K562 (cell line): ENCODE results near the gene ASCC3. TPM values are rescaled to one million over a fixed set of nuclear protein-coding genes. Genes with fewer than 3 reads are reported as not detected.

Source experiments
- MEIS2 ChIP-seq: fragments of 450-650 bp; IDR thresholded peaks from 2 replicates; pipeline ENCODE4 v1.6.1; 2014; ENCODE audit warnings: mild to moderate bottlenecking; ENCODE audit not compliant: partially characterized antibody
- PML ChIP-seq: IDR thresholded peaks from 2 replicates; pipeline ENCODE4 v1.6.1; 2012; ENCODE audit warnings: low read length, inconsistent platforms
- polyA plus RNA-seq, 8 experiments: library from polyadenylated mRNA; depleted of rRNA in 4 of 8; stranded (reverse) in 5 of 8; unstranded in 3 of 8; fragments of >200 nt; fragmentation: Nextera tagmentation in 2 of 8; fragmentation: Illumina TruSeq in 1 of 8; extraction: Ambion mirVana in 2 of 8; extraction: Trizol in 1 of 8; gene quantifications; 2 replicates each; pipeline versions ENCODE4 v1.2.1 to v1.2.3, GENCODE V29; 2011 to 2014; ENCODE audit warnings: inconsistent platforms in 1 of 8, missing spikeins in 1 of 8
- total RNA-seq, 7 experiments: library from RNA; depleted of rRNA in 6 of 7; stranded (reverse); fragments of >200 nt in 6 of 7; fragmentation: Illumina TruSeq in 2 of 7; extraction: Trizol in 2 of 7; gene quantifications; 2 replicates each; pipeline versions ENCODE4 v1.2.1 to v1.2.3, GENCODE V29; 2011 to 2021; ENCODE audit warnings: low replicate concordance in 1 of 7
- TF ChIP-seq, protein P1 (sequence below), 2 experiments: fragments of 450-650 bp; formaldehyde crosslinking in 1 of 2; IDR thresholded peaks; 2 replicates each; pipeline versions ENCODE4 v1.4.0 to v1.6.1; 2014 to 2020; ENCODE audit warnings: mild to moderate bottlenecking in 2 of 2, borderline replicate concordance in 1 of 2, low read depth in 1 of 2
- TF ChIP-seq, protein P2 (sequence below): fragments of 250-450 bp; sonication (Bioruptor Pico); IDR thresholded peaks from 2 replicates; pipeline ENCODE4 v1.5.0; 2020; ENCODE audit warnings: mild to moderate bottlenecking, borderline replicate concordance
- TF ChIP-seq, protein P3 (sequence below): fragments of 200-600 bp; sonication (generic); IDR thresholded peaks from one replicate; pipeline ENCODE4 v1.6.1; 2012; ENCODE audit warnings: mild to moderate bottlenecking, low read depth, low read length, inconsistent platforms

The ASCC3 gene
- total and polyA plus RNA-seq, 9 of the 15 experiments (the other 6 are each of a cell fraction or from before 2014, with no cell fraction given) = 16.1 to 56.1 (median 33.9) TPM

DNA sequence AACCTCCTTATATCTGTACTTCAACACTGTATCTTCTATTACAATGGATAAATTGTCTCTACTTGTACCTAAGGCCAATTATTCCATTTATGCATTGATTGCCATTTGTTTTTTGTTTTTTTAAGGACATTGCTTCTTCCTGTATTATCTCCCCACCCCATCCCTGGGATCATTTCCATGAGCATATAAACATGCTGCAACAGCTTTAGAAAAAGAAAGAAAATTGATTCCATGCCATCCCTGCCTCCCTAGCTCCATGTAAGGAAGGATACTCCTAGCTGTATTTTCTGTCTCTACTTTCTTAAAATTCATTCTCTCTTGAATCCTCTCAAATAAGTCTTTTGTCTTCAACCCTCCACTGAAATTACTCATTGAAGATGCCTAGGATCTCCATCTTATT is 314.6 kb downstream of the ASCC3 start (continued):
- TF ChIP-seq, protein P1, sequence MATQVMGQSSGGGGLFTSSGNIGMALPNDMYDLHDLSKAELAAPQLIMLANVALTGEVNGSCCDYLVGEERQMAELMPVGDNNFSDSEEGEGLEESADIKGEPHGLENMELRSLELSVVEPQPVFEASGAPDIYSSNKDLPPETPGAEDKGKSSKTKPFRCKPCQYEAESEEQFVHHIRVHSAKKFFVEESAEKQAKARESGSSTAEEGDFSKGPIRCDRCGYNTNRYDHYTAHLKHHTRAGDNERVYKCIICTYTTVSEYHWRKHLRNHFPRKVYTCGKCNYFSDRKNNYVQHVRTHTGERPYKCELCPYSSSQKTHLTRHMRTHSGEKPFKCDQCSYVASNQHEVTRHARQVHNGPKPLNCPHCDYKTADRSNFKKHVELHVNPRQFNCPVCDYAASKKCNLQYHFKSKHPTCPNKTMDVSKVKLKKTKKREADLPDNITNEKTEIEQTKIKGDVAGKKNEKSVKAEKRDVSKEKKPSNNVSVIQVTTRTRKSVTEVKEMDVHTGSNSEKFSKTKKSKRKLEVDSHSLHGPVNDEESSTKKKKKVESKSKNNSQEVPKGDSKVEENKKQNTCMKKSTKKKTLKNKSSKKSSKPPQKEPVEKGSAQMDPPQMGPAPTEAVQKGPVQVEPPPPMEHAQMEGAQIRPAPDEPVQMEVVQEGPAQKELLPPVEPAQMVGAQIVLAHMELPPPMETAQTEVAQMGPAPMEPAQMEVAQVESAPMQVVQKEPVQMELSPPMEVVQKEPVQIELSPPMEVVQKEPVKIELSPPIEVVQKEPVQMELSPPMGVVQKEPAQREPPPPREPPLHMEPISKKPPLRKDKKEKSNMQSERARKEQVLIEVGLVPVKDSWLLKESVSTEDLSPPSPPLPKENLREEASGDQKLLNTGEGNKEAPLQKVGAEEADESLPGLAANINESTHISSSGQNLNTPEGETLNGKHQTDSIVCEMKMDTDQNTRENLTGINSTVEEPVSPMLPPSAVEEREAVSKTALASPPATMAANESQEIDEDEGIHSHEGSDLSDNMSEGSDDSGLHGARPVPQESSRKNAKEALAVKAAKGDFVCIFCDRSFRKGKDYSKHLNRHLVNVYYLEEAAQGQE (IDR thresholded peaks at IDR 0.05; ENCODE audit: borderline replicate concordance) = no peak
- TF ChIP-seq, protein P1 (CRISPR knock-in tag; IDR thresholded peaks at IDR 0.05; ENCODE audit: low read depth) = no peak
- TF ChIP-seq, protein P2, sequence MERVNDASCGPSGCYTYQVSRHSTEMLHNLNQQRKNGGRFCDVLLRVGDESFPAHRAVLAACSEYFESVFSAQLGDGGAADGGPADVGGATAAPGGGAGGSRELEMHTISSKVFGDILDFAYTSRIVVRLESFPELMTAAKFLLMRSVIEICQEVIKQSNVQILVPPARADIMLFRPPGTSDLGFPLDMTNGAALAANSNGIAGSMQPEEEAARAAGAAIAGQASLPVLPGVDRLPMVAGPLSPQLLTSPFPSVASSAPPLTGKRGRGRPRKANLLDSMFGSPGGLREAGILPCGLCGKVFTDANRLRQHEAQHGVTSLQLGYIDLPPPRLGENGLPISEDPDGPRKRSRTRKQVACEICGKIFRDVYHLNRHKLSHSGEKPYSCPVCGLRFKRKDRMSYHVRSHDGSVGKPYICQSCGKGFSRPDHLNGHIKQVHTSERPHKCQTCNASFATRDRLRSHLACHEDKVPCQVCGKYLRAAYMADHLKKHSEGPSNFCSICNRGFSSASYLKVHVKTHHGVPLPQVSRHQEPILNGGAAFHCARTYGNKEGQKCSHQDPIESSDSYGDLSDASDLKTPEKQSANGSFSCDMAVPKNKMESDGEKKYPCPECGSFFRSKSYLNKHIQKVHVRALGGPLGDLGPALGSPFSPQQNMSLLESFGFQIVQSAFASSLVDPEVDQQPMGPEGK (CRISPR knock-in tag) = no peak
- TF ChIP-seq PML (no peak), MEIS2 (no peak)
- TF ChIP-seq, protein P3, sequence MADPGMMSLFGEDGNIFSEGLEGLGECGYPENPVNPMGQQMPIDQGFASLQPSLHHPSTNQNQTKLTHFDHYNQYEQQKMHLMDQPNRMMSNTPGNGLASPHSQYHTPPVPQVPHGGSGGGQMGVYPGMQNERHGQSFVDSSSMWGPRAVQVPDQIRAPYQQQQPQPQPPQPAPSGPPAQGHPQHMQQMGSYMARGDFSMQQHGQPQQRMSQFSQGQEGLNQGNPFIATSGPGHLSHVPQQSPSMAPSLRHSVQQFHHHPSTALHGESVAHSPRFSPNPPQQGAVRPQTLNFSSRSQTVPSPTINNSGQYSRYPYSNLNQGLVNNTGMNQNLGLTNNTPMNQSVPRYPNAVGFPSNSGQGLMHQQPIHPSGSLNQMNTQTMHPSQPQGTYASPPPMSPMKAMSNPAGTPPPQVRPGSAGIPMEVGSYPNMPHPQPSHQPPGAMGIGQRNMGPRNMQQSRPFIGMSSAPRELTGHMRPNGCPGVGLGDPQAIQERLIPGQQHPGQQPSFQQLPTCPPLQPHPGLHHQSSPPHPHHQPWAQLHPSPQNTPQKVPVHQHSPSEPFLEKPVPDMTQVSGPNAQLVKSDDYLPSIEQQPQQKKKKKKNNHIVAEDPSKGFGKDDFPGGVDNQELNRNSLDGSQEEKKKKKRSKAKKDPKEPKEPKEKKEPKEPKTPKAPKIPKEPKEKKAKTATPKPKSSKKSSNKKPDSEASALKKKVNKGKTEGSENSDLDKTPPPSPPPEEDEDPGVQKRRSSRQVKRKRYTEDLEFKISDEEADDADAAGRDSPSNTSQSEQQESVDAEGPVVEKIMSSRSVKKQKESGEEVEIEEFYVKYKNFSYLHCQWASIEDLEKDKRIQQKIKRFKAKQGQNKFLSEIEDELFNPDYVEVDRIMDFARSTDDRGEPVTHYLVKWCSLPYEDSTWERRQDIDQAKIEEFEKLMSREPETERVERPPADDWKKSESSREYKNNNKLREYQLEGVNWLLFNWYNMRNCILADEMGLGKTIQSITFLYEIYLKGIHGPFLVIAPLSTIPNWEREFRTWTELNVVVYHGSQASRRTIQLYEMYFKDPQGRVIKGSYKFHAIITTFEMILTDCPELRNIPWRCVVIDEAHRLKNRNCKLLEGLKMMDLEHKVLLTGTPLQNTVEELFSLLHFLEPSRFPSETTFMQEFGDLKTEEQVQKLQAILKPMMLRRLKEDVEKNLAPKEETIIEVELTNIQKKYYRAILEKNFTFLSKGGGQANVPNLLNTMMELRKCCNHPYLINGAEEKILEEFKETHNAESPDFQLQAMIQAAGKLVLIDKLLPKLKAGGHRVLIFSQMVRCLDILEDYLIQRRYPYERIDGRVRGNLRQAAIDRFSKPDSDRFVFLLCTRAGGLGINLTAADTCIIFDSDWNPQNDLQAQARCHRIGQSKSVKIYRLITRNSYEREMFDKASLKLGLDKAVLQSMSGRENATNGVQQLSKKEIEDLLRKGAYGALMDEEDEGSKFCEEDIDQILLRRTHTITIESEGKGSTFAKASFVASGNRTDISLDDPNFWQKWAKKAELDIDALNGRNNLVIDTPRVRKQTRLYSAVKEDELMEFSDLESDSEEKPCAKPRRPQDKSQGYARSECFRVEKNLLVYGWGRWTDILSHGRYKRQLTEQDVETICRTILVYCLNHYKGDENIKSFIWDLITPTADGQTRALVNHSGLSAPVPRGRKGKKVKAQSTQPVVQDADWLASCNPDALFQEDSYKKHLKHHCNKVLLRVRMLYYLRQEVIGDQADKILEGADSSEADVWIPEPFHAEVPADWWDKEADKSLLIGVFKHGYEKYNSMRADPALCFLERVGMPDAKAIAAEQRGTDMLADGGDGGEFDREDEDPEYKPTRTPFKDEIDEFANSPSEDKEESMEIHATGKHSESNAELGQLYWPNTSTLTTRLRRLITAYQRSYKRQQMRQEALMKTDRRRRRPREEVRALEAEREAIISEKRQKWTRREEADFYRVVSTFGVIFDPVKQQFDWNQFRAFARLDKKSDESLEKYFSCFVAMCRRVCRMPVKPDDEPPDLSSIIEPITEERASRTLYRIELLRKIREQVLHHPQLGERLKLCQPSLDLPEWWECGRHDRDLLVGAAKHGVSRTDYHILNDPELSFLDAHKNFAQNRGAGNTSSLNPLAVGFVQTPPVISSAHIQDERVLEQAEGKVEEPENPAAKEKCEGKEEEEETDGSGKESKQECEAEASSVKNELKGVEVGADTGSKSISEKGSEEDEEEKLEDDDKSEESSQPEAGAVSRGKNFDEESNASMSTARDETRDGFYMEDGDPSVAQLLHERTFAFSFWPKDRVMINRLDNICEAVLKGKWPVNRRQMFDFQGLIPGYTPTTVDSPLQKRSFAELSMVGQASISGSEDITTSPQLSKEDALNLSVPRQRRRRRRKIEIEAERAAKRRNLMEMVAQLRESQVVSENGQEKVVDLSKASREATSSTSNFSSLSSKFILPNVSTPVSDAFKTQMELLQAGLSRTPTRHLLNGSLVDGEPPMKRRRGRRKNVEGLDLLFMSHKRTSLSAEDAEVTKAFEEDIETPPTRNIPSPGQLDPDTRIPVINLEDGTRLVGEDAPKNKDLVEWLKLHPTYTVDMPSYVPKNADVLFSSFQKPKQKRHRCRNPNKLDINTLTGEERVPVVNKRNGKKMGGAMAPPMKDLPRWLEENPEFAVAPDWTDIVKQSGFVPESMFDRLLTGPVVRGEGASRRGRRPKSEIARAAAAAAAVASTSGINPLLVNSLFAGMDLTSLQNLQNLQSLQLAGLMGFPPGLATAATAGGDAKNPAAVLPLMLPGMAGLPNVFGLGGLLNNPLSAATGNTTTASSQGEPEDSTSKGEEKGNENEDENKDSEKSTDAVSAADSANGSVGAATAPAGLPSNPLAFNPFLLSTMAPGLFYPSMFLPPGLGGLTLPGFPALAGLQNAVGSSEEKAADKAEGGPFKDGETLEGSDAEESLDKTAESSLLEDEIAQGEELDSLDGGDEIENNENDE = no peak
